Activated CD8-positive, alpha-beta T cell treated with anti-CD3 and anti-CD28 coated beads for 36 hours (primary cell): ENCODE data around the gene SYNJ2. TPM values are rescaled to one million over a fixed set of nuclear protein-coding genes. Genes with fewer than 3 reads are reported as not detected.
A peak's percentile ranks its signal among the peaks of the same experiment; 100 is the strongest.

Source experiments
- ATAC-seq: fragments of 200-7000 bp; cut with Tn5 transposase; one replicate; pipeline ENCODE4 v1.10.0; 2021; ENCODE audit warnings: mild to moderate bottlenecking, moderate library complexity
- CTCF ChIA-PET: fragments of 350-600 bp; sonication (Branson Sonifier 250); formaldehyde crosslinking; loops from one replicate; lab custom pipeline; 2021; ENCODE audit warnings: antibody characterized with exemption; lab: Charles Lee
- POLR2A ChIA-PET: fragments of 350-600 bp; sonication (Branson Sonifier 250); formaldehyde crosslinking; loops from one replicate; lab custom pipeline; 2021; ENCODE audit warnings: antibody characterized with exemption; lab: Charles Lee
- DNase-seq: peaks from one replicate; pipeline ENCODE4 v3.0.0-alpha.2; 2020
- H3K27ac Mint-ChIP-seq: one replicate; pipeline ENCODE4 v1.8.0; 2021; ENCODE audit warnings: mild to moderate bottlenecking, mixed read lengths
- H3K27me3 Mint-ChIP-seq: one replicate; pipeline ENCODE4 v1.8.0; 2021; ENCODE audit warnings: mixed read lengths
- H3K36me3 Mint-ChIP-seq: one replicate; pipeline ENCODE4 v1.8.0; 2021; ENCODE audit warnings: low read depth, mixed read lengths
- H3K4me1 Mint-ChIP-seq: one replicate; pipeline ENCODE4 v1.8.0; 2021; ENCODE audit warnings: low read depth, mixed read lengths
- H3K4me3 Mint-ChIP-seq: one replicate; pipeline ENCODE4 v1.8.0; 2021; ENCODE audit warnings: mild to moderate bottlenecking, moderate library complexity, mixed read lengths
- H3K9me3 Mint-ChIP-seq: one replicate; pipeline ENCODE4 v1.8.0; 2021; ENCODE audit warnings: mixed read lengths
- CTCF ChIP-seq: fragments of 200-600 bp; IDR thresholded peaks from one replicate; pipeline ENCODE4 v1.8.0; 2022; ENCODE audit warnings: antibody characterized with exemption, mild to moderate bottlenecking
- intact Hi-C: fragments of 100-400 bp; cut with micrococcal nuclease; formaldehyde crosslinking; loops from one replicate; pipeline ENCODE4 v1.10.0; 2022
- total RNA-seq, 2 experiments: library from RNA; stranded (reverse); gene quantifications; one replicate each; pipeline ENCODE4 v1.2.3, GENCODE V29; 2021

Gene SYNJ2
- total RNA-seq, 2 experiments from 2014 or later: 27.7 to 28.5 TPM

DNA sequence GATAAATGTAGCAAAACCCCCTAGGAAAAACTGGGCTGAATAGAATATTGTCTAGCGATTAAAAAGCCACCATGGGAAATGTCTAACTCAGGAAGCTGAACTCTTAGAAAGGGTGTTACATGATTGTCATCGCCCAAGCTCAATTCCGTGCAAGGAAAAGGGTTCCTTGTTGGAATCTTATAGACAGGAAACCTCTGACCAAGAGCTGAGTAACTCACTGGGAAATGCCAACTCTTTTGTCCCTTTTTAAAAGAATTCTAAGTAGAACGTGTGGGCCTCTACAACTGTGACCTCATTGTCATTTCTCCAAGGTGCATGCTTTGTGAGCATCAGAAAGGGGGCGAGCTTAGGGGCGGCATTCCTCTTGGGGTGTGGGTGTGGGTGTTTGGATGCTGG lies 88.1 kb downstream of the SYNJ2 start:
- H3K27me3 Mint-ChIP-seq: no peaks in the 10 kb centered on the region
- H3K27ac Mint-ChIP-seq: no peak overlapping the region
- H3K4me1 Mint-ChIP-seq: peaks cover 19% of the 10 kb centered on the region
- ATAC-seq: no peak
- TF ChIP-seq CTCF: no peak
- no peak for DNase-seq
- no peaks in the 10 kb centered on the region for H3K9me3 Mint-ChIP-seq
- CTCF ChIA-PET: interaction anchor here (0.9 to 6.0 kb wide), 5 partner anchors 13 to 755 kb away, joined by 3 to 33 read pairs (median 3); no protein-coding TSS in a partner anchor
- H3K36me3 Mint-ChIP-seq: peaks cover 19% of the 10 kb centered on the region
- no peak overlapping the region for H3K4me3 Mint-ChIP-seq
- POLR2A ChIA-PET: interaction anchor here (0.7 to 1.4 kb wide), 3 partner anchors 9 to 76 kb away, joined by 3 to 4 read pairs (median 3); no protein-coding TSS in a partner anchor
- intact Hi-C loops: loop anchor here (5.0 to 10.0 kb wide), 2 partner anchors 87 to 155 kb away; partner anchors contain the start of gene SYNJ2

GRCh38 chr6:158070513-158070912 lies 88.8 kb downstream of the SYNJ2 start:
- no peak for DNase-seq
- ChIA-PET POLR2A (interaction anchor here (0.7 to 1.3 kb wide), 2 partner anchors 9 to 77 kb away, joined by 3 read pairs; no protein-coding TSS in a partner anchor), CTCF (interaction anchor here (0.8 to 6.0 kb wide), 10 partner anchors 8 to 310 kb away, joined by 3 to 33 read pairs (median 6); no protein-coding TSS in a partner anchor)
- intact Hi-C loops: loop anchor here (5.0 kb wide), 1 partner anchor 88 kb away; the partner anchor contains the start of gene SYNJ2
- no peaks in the 10 kb centered on the region for H3K27me3 Mint-ChIP-seq
- peaks cover 19% of the 10 kb centered on the region for H3K4me1 Mint-ChIP-seq
- H3K4me3 Mint-ChIP-seq: no peak overlapping the region
- ATAC-seq: no peak
- H3K36me3 Mint-ChIP-seq: peaks cover 19% of the 10 kb centered on the region
- no peaks in the 10 kb centered on the region for H3K9me3 Mint-ChIP-seq
- peak overlapping the region; percentile 17 for H3K27ac Mint-ChIP-seq
- no peak for TF ChIP-seq CTCF

DNA sequence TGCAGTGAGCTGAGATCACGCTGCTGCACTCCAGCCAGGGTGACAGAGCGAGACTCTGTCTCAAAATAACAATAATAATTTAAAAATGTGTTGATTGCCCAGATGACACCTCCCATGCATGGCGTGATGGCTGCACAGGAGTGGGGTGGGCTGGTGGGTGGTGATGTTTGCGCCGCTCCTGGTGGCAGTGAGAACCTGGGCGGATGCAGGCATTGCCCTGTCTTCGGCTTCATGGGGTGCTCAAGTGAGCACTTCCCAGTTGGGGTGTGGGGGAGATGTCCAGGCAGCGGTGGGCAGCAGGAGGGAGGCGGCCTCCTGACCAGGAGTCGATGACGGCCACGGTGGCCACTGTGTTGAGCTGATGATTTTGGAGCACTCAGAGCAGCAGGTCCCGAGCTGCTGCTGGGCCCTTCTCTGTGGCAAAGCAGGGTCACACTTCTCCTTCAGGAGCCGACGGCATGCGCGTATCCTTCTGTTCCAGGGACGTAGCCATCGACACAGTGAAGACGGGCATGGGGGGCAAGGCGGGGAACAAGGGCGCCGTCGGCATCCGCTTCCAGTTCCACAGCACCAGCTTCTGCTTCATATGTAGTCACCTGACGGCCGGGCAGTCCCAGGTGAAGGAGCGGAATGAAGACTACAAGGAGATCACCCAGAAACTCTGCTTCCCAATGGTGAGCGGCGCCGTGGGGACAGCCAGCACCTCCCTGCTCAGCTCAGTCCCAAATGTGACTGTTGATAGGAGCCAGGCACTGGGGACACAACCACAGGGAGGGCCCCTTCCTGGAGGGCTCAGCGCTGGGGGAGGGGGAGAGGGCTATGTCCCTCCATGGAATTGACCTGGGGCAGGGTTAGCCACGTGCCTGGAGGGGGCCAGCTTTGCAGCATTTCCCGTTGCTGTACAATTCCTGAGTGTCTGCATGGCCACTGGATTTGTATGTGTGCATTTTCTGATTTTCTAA lies 89.7 kb downstream of the SYNJ2 start:
- Mint-ChIP-seq H3K27me3 (no peaks in the 10 kb centered on the region), H3K4me1 (peaks cover 19% of the 10 kb centered on the region), H3K4me3 (no peak overlapping the region), H3K27ac (no peak overlapping the region), H3K36me3 (peaks cover 24% of the 10 kb centered on the region), H3K9me3 (no peaks in the 10 kb centered on the region)
- intact Hi-C loops: loop anchor here (5.0 kb wide), 1 partner anchor 89 kb away; the partner anchor contains the start of gene SYNJ2
- ATAC-seq (peak; percentile 17), DNase-seq (no peak)
- ChIA-PET POLR2A (interaction anchor here (1.0 kb wide), 1 partner anchor 45 kb away, joined by 4 read pairs; no protein-coding TSS in a partner anchor), CTCF (interaction anchor here (0.7 to 6.0 kb wide), 31 partner anchors 9 to 423 kb away, joined by 3 to 33 read pairs (median 4); no protein-coding TSS in a partner anchor)
- no peak for TF ChIP-seq CTCF

GRCh38 chr6:158072083-158072721 lies 90.5 kb downstream of the SYNJ2 start:
- Mint-ChIP-seq H3K27me3 (no peaks in the 10 kb centered on the region), H3K9me3 (no peaks in the 10 kb centered on the region), H3K36me3 (peaks cover 24% of the 10 kb centered on the region), H3K4me3 (no peak overlapping the region), H3K4me1 (peaks cover 19% of the 10 kb centered on the region), H3K27ac (no peak overlapping the region)
- ChIA-PET CTCF (interaction anchor here (0.7 to 6.0 kb wide), 47 partner anchors 10 to 757 kb away, joined by 3 to 33 read pairs (median 4); no protein-coding TSS in a partner anchor), POLR2A (interaction anchor here (0.6 to 1.0 kb wide), 3 partner anchors 46 to 247 kb away, joined by 3 to 4 read pairs (median 3); no protein-coding TSS in a partner anchor)
- intact Hi-C loops: loop anchor here (5.0 kb wide), 1 partner anchor 90 kb away; the partner anchor contains the start of gene SYNJ2
- peak; percentile 77 for DNase-seq
- peak; percentile 80 for ATAC-seq
- TF ChIP-seq CTCF: peak; percentile 92
